Calu3 (cell line): ENCODE measurements around the gene PIK3C2G. TPM values are rescaled to one million over a fixed set of nuclear protein-coding genes. Genes with fewer than 3 reads are reported as not detected.

Experiments used
- BruUV-seq: library from RNA; stranded (reverse); fragments of 400-500 nt; replicated peaks from 2 replicates; lab custom pipeline; 2021; lab: Mats Ljungman, UMichigan
- CTCF ChIA-PET: fragments of 300-600 bp; sonication (Branson Sonifier 250); formaldehyde crosslinking; loops from one replicate; lab custom pipeline; 2022; ENCODE audit warnings: antibody characterized with exemption; lab: Charles Lee
- DNase-seq: peaks from one replicate; pipeline ENCODE4 v3.0.0; 2022
- H3K27ac Mint-ChIP-seq: one replicate; pipeline ENCODE4 v1.8.0; 2022; ENCODE audit warnings: mixed read lengths; ENCODE audit not compliant: unreplicated experiment
- H3K27me3 Mint-ChIP-seq: one replicate; pipeline ENCODE4 v1.8.0; 2022; ENCODE audit warnings: mixed read lengths; ENCODE audit not compliant: unreplicated experiment
- H3K36me3 Mint-ChIP-seq: one replicate; pipeline ENCODE4 v1.8.0; 2022; ENCODE audit warnings: mild to moderate bottlenecking, moderate library complexity, mixed read lengths; ENCODE audit not compliant: insufficient read depth, unreplicated experiment
- H3K4me1 Mint-ChIP-seq: one replicate; pipeline ENCODE4 v1.8.0; 2022; ENCODE audit warnings: mild to moderate bottlenecking, low read depth, mixed read lengths; ENCODE audit not compliant: unreplicated experiment
- H3K4me3 Mint-ChIP-seq: one replicate; pipeline ENCODE4 v1.8.0; 2022; ENCODE audit warnings: mild to moderate bottlenecking, low read depth, moderate library complexity, mixed read lengths; ENCODE audit not compliant: unreplicated experiment
- H3K9me3 Mint-ChIP-seq: one replicate; pipeline ENCODE4 v1.8.0; 2022; ENCODE audit warnings: low read depth, mixed read lengths; ENCODE audit not compliant: unreplicated experiment
- intact Hi-C: fragments of 100-400 bp; cut with micrococcal nuclease; formaldehyde crosslinking; loops from one replicate; pipeline ENCODE4 v1.10.0; 2022; ENCODE audit not compliant: unreplicated experiment
- total RNA-seq: library from RNA; stranded (reverse); gene quantifications from 2 replicates; pipeline ENCODE4 v1.2.3, GENCODE V29; 2022
- TF ChIP-seq, protein P1 (sequence below): fragments of 200-600 bp; IDR thresholded peaks from one replicate; pipeline ENCODE4 v1.8.0; 2022; ENCODE audit warnings: antibody characterized with exemption; ENCODE audit not compliant: unreplicated experiment

The PIK3C2G gene
- total RNA-seq, 1 experiment from 2014 or later, result 24.0 TPM

DNA sequence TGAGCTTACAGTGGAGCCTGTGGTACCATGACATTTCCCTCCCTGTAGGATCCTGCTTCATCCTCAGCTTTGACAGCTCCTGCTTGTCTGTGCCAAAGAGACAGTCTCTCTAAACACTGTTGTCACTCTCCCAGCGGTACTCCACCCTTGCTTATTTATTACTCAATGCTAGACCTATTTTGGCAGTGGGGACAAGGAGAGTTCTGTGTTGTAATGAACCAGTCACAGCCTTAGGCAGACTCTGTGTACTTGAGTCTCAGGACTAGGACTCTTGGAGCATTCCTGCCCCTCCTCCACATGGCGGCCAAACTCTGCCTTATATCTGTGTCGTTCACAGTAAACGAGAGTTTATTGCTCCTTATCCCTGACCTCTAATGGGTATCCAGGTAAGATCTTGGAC, 70.9 kb downstream of the PIK3C2G start:
- TF ChIP-seq, protein P1, sequence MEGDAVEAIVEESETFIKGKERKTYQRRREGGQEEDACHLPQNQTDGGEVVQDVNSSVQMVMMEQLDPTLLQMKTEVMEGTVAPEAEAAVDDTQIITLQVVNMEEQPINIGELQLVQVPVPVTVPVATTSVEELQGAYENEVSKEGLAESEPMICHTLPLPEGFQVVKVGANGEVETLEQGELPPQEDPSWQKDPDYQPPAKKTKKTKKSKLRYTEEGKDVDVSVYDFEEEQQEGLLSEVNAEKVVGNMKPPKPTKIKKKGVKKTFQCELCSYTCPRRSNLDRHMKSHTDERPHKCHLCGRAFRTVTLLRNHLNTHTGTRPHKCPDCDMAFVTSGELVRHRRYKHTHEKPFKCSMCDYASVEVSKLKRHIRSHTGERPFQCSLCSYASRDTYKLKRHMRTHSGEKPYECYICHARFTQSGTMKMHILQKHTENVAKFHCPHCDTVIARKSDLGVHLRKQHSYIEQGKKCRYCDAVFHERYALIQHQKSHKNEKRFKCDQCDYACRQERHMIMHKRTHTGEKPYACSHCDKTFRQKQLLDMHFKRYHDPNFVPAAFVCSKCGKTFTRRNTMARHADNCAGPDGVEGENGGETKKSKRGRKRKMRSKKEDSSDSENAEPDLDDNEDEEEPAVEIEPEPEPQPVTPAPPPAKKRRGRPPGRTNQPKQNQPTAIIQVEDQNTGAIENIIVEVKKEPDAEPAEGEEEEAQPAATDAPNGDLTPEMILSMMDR, result no peak
- no peak overlapping the region for H3K4me3 Mint-ChIP-seq
- BruUV-seq, result no TSS peak
- H3K27me3 Mint-ChIP-seq, result no peaks in the 10 kb centered on the region
- H3K36me3 Mint-ChIP-seq, result peaks cover 20% of the 10 kb centered on the region
- DNase-seq, result no peak
- intact Hi-C loops, result no loop called here
- CTCF ChIA-PET, result no interaction called here
- no peaks in the 10 kb centered on the region for H3K4me1 Mint-ChIP-seq
- no peak overlapping the region for H3K27ac Mint-ChIP-seq
- H3K9me3 Mint-ChIP-seq, result no peaks in the 10 kb centered on the region

DNA sequence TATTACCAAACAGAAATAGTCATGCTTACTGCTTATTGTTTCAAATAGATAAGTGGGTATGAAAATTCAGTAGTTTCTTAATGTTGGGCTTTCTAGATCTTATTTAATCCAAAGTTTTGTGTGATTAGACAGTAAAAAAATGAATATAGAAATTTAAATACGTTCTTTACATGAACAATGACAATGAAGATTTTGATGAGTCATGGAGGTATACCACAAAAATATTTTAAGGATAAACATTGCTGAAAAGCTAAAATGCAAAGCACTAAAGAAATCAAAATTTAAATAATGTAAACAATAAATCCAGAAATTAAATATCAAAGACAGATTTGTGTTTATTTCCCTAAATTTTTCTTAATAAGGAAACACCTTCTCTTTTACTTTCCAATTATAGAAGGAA, 78.3 kb downstream of the PIK3C2G start:
- TF ChIP-seq, protein P1, result no peak
- intact Hi-C loops, result loop anchor here (2.0 kb wide), 1 partner anchor 59 kb away; no protein-coding TSS in a partner anchor
- no peaks in the 10 kb centered on the region for H3K9me3 Mint-ChIP-seq
- CTCF ChIA-PET, result no interaction called here
- H3K27ac Mint-ChIP-seq, result no peak overlapping the region
- no peaks in the 10 kb centered on the region for H3K4me1 Mint-ChIP-seq
- no TSS peak for BruUV-seq
- no peak for DNase-seq
- H3K36me3 Mint-ChIP-seq, result no peaks in the 10 kb centered on the region
- no peak overlapping the region for H3K4me3 Mint-ChIP-seq
- no peaks in the 10 kb centered on the region for H3K27me3 Mint-ChIP-seq

DNA sequence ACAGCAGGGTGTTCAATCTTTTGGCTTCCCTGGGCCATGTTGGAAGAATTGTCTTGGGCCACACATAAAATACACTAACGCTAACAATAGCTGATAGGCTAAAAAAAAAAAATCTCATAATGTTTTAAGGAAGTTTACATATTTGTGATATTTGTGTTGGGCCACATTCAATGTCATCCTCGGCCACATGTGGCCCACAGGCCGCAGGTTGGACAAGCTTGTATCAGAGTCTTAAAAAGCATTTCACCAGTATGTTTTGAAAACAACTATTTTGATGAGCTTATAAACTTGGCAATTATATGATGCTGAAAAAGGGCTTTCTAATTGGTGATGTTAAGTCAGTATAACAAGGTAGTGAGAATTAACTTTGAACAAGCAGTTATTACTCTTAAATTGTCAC, 78.9 kb downstream of the PIK3C2G start:
- Mint-ChIP-seq H3K4me1 (no peaks in the 10 kb centered on the region), H3K27ac (no peak overlapping the region), H3K4me3 (no peak overlapping the region), H3K36me3 (no peaks in the 10 kb centered on the region), H3K27me3 (no peaks in the 10 kb centered on the region), H3K9me3 (no peaks in the 10 kb centered on the region)
- TF ChIP-seq, protein P1, result no peak
- no peak for DNase-seq
- intact Hi-C loops, result no loop called here
- CTCF ChIA-PET, result no interaction called here
- no TSS peak for BruUV-seq

DNA sequence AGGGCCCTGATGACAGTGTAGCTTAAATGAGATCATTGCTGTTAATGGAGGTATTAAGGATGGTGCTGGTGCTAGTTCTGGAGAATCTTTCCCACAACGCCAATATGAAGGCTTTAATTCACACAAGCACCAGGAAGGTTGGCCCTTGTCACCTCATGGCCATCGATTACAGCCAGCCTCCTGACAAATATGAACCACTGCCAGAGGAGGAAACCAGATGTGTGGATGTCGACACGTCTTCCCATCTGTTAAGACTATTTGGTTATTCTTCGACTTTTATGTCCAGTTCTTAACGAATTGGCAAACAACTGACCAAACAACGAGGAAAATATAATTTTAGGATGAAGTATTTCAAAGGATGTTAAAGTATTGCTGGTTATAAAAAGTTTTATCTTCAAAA, 79.5 kb downstream of the PIK3C2G start:
- no TSS peak for BruUV-seq
- H3K36me3 Mint-ChIP-seq, result no peaks in the 10 kb centered on the region

More for the DNA sequence above, 79.5 kb downstream of the PIK3C2G start:
- Mint-ChIP-seq H3K27me3 (no peaks in the 10 kb centered on the region), H3K27ac (no peak overlapping the region), H3K4me3 (no peak overlapping the region), H3K4me1 (no peaks in the 10 kb centered on the region), H3K9me3 (no peaks in the 10 kb centered on the region)
- TF ChIP-seq, protein P1, result no peak
- intact Hi-C loops, result no loop called here
- DNase-seq, result no peak
- CTCF ChIA-PET, result no interaction called here
